Measurements from ENCODE around the gene NR1I3.

The NR1I3 gene

GRCh38 chr1:161192476-161193465, 45.2 kb downstream of the NR1I3 start:
- TF ChIP-seq CTCF (IDR thresholded peaks at IDR 0.05), result peak; percentile 96

- TF ChIP-seq CTCF (IDR thresholded peaks at IDR 0.05), result no peak
Observed at GRCh38 chr1:161191971-161192370, 46.0 kb downstream of the NR1I3 start.

- no peak for TF ChIP-seq CTCF (IDR thresholded peaks at IDR 0.05)
Observed at GRCh38 chr1:161190962-161191521, 47.0 kb downstream of the NR1I3 start.

GRCh38 chr1:161189036-161189435, 49.0 kb downstream of the NR1I3 start:
- no peak for TF ChIP-seq CTCF (IDR thresholded peaks at IDR 0.05)

GRCh38 chr1:161188381-161188780, 49.6 kb downstream of the NR1I3 start:
- TF ChIP-seq CTCF (IDR thresholded peaks at IDR 0.05), result no peak

- no peak for TF ChIP-seq CTCF (IDR thresholded peaks at IDR 0.05)
Observed at GRCh38 chr1:161187311-161187710, 50.7 kb downstream of the NR1I3 start.

- no peak for TF ChIP-seq CTCF (IDR thresholded peaks at IDR 0.05)
Observed at GRCh38 chr1:161185732-161186311, 52.2 kb downstream of the NR1I3 start.

Measured in LNCAP (cell line).